Measurements from ENCODE around the gene SSH2. TPM values are rescaled to one million over a fixed set of nuclear protein-coding genes. Genes with fewer than 3 reads are reported as not detected.

SSH2 gene
- total and polyA plus RNA-seq, 7 donors: 18.3 to 35.1 (median 26.5) TPM

DNA sequence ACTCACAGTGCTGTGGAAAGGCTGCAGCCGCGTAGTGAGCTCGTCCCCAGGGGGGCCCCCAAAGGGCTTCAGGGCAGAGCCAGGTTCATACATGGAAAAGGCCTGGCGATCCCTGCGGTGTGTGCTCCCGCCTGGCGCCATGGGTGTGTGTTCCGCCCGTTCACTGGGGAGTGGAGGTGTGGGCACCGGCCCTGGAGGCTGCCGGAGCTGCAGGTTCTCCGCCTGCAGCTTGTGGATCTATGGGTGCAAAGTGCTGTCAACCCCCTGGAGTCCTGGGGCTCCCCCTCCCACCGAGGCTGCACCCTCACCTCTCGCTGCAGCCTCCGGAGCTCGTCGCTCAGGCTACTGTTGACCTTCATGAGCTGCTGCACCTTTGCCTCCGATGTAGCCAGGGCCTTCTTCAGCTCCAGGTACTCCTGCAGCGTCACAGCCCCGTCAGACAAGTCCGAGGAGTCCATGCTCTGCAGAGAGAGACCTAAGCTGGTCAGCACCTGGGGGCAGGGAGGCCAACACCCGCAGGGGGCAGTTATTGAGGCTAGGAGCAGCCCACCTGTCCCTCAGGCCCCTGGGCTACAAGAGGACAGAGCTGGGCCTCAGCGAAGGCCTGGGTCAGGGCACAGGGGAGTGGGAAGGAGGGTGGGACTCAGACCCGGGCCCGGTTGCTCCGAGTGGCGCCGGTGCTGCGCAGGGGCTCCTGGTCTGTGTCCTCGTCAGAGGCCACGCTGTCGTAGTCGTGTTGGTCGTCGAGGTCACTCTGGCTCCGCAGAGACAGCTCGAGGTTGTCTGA is 353.6 kb downstream of the SSH2 start:
- H3K9me3 ChIP-seq: no peaks in the 10 kb centered on the region
- DNase-seq: no peak
- peaks cover 0 to 39% (median 32%) of the 10 kb centered on the region in 4 donors for H3K4me1 ChIP-seq
- no peak overlapping the region for H3K27ac ChIP-seq
- WGBS, 2 donors: 94% methylated on average over 37 of the region's 37 CpGs
- intact Hi-C loops (cut with DNase I): no loop called here
- no peak overlapping the region for H3K4me3 ChIP-seq
- peaks cover 24 to 57% (median 35%) of the 10 kb centered on the region in 4 donors for H3K36me3 ChIP-seq
- TF ChIP-seq CTCF (IDR thresholded peaks at IDR 0.05): no peak
- no peak for TF ChIP-seq POLR2AphosphoS5 (IDR thresholded peaks at IDR 0.05)
- no peak for TF ChIP-seq POLR2A (IDR thresholded peaks at IDR 0.05)
- no peak for TF ChIP-seq EP300 (IDR thresholded peaks at IDR 0.05)
- H3K27me3 ChIP-seq: no peaks in the 10 kb centered on the region

Small RNA genes within 50 kb of the gene (small RNA-seq; reads per million reads assigned to genes)
- gene RF00156 (0 reads per million in 3 donors), gene RF01210 (0 reads per million in 3 donors), gene RNU6-920P (0 reads per million in 3 donors)

Other genes starting within 250 kb of the SSH2 start
- gene EFCAB5, start 11.4 kb upstream of the SSH2 start, total RNA-seq: 1 to 10 TPM in 1 of 4 donors, under 1 TPM in 2, not detected in 1; 0.14 to 3.2 (median 0.55) TPM
- 1 to 10 TPM in 1 of 3 donors, under 1 TPM in 2; 0.46 to 1.8 (median 0.47) TPM for gene EFCAB5, start 11.4 kb upstream of the SSH2 start, polyA plus RNA-seq
- gene NSRP1, start 186.6 kb upstream of the SSH2 start, total RNA-seq: 10 to 100 TPM; 30.4 to 47.6 (median 41.6) TPM
- gene NSRP1, start 186.6 kb upstream of the SSH2 start, polyA plus RNA-seq: 10 to 100 TPM; 18.0 to 23.5 (median 22.2) TPM